A673 (cell line): ENCODE data around the gene RIMKLA. TPM values are rescaled to one million over a fixed set of nuclear protein-coding genes. Genes with fewer than 3 reads are reported as not detected.

ENCODE experiments used
- BruUV-seq: library from RNA; stranded (reverse); fragments of 400-500 nt; replicated peaks from 2 replicates; lab custom pipeline; 2021; lab: Mats Ljungman, UMichigan
- CTCF ChIA-PET: fragments of 300-600 bp; sonication (Branson Sonifier 250); formaldehyde crosslinking; loops from one replicate; lab custom pipeline; 2022; ENCODE audit warnings: antibody characterized with exemption; lab: Charles Lee
- POLR2A ChIA-PET: fragments of 300-600 bp; sonication (Branson Sonifier 250); formaldehyde crosslinking; loops from one replicate; lab custom pipeline; 2022; ENCODE audit warnings: antibody characterized with exemption; ENCODE audit not compliant: low non-redundant PET; lab: Charles Lee
- DNase-seq: peaks from one replicate; pipeline ENCODE4 v3.0.0-alpha.2; 2015; ENCODE audit warnings: low spot score
- H3K27ac ChIP-seq: fragments of 200-600 bp; sonication (generic); 2 replicates; pipeline ENCODE4 v1.5.1; 2016; ENCODE audit warnings: mixed run types, low read depth, mild to moderate bottlenecking, mixed read lengths, antibody characterized with exemption, low read length; ENCODE audit not compliant: poor library complexity, severe bottlenecking
- H3K27me3 ChIP-seq: fragments of 200-600 bp; sonication (generic); replicated peaks from 2 replicates; pipeline ENCODE4 v1.6.1; 2017; ENCODE audit warnings: mixed run types, low read depth, mild to moderate bottlenecking, mixed read lengths, antibody characterized with exemption, low read length; ENCODE audit not compliant: insufficient read depth, poor library complexity
- H3K36me3 ChIP-seq: fragments of 200-600 bp; sonication (generic); 2 replicates; pipeline ENCODE4 v1.6.1; 2016; ENCODE audit warnings: mixed run types, mild to moderate bottlenecking, mixed read lengths, antibody characterized with exemption, low read length; ENCODE audit not compliant: insufficient read depth, poor library complexity, severe bottlenecking
- H3K4me1 ChIP-seq: fragments of 200-600 bp; sonication (generic); 2 replicates; pipeline ENCODE4 v1.6.1; 2017; ENCODE audit warnings: mixed run types, mild to moderate bottlenecking, mixed read lengths, antibody characterized with exemption, low read length; ENCODE audit not compliant: insufficient read depth, poor library complexity, severe bottlenecking
- H3K4me3 ChIP-seq: fragments of 200-600 bp; sonication (generic); 2 replicates; pipeline ENCODE4 v1.5.1; 2016; ENCODE audit warnings: low read depth, mixed run types, mild to moderate bottlenecking, mixed read lengths, low read length; ENCODE audit not compliant: poor library complexity, severe bottlenecking
- H3K9me3 ChIP-seq: fragments of 200-600 bp; sonication (generic); 2 replicates; pipeline ENCODE4 v1.6.1; 2016; ENCODE audit warnings: mixed run types, low read depth, mild to moderate bottlenecking, mixed read lengths, antibody characterized with exemption, low read length; ENCODE audit not compliant: poor library complexity, severe bottlenecking
- EZH2 ChIP-seq: fragments of 200-600 bp; sonication (generic); IDR thresholded peaks from 2 replicates; pipeline ENCODE4 v1.6.1; 2017; ENCODE audit warnings: borderline replicate concordance, low read depth, mild to moderate bottlenecking, mixed read lengths, antibody characterized with exemption, low read length; ENCODE audit not compliant: poor library complexity, severe bottlenecking
- intact Hi-C: fragments of 100-400 bp; cut with micrococcal nuclease; formaldehyde crosslinking; loops from one replicate; pipeline ENCODE4 v1.10.0; 2022; ENCODE audit not compliant: unreplicated experiment
- total RNA-seq: library from RNA; stranded (reverse); gene quantifications from 2 replicates; pipeline ENCODE4 v1.2.3, GENCODE V29; 2021
- TF ChIP-seq, protein P1 (sequence below): fragments of 300-800, 200-600 bp; sonication (generic); conservative IDR thresholded peaks from 2 replicates; pipeline ENCODE4 v1.5.1; 2017; ENCODE audit warnings: low read depth, mild to moderate bottlenecking, antibody characterized with exemption, low read length, moderate library complexity, mixed read lengths

RIMKLA gene
- total RNA-seq, 1 experiment from 2014 or later = 0.24 TPM

DNA sequence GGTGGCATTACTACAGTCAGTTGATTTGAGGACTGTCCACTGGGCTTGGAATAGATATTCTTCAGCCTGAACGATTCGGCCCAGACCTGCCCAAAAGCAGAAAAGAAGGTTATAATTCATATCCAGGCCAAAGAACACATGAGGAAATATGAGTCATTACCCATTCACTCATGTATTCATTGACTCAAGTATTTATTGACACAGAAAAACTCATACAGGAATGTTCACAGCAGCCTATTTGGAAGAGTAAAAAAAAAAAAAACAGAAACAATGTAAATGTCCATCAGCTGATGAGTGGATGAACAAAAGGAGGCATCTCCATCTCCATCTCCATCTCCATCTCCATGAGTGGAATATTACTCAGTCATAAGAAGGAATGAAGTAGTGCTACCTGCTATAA, 59.3 kb downstream of the RIMKLA start:
- ChIA-PET CTCF (no interaction called here), POLR2A (interaction anchor here (0.6 kb wide), 1 partner anchor 23 kb away, joined by 5 read pairs; the partner anchor contains the start of gene CCDC30)
- H3K4me1 ChIP-seq = no peaks in the 10 kb centered on the region
- no peak overlapping the region for H3K27ac ChIP-seq
- no peak overlapping the region for H3K4me3 ChIP-seq
- no peaks in the 10 kb centered on the region for H3K27me3 ChIP-seq
- no peak for TF ChIP-seq EZH2
- TF ChIP-seq, protein P1, sequence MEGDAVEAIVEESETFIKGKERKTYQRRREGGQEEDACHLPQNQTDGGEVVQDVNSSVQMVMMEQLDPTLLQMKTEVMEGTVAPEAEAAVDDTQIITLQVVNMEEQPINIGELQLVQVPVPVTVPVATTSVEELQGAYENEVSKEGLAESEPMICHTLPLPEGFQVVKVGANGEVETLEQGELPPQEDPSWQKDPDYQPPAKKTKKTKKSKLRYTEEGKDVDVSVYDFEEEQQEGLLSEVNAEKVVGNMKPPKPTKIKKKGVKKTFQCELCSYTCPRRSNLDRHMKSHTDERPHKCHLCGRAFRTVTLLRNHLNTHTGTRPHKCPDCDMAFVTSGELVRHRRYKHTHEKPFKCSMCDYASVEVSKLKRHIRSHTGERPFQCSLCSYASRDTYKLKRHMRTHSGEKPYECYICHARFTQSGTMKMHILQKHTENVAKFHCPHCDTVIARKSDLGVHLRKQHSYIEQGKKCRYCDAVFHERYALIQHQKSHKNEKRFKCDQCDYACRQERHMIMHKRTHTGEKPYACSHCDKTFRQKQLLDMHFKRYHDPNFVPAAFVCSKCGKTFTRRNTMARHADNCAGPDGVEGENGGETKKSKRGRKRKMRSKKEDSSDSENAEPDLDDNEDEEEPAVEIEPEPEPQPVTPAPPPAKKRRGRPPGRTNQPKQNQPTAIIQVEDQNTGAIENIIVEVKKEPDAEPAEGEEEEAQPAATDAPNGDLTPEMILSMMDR = no peak
- intact Hi-C loops = no loop called here
- no peaks in the 10 kb centered on the region for H3K36me3 ChIP-seq
- no peak for DNase-seq
- H3K9me3 ChIP-seq = no peaks in the 10 kb centered on the region
- no TSS peak for BruUV-seq

DNA sequence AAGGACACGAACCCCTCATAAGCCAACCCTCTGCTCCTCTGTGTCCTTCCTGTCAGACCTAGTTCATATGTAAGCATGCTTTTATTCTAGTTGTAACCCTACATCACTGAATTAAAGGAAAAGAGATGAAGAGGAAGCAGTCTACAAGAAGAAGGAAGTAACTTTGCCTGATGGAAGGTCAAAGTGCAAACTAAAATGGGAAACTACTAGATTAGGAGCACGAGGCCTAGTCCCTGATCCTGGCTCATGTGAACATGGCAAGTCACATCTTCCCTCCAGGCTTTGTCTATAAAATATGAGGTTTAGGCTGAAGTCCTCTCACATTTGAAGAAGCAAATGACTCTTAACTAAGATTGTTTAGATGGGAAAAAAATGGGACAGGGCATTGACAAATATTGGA, 62.1 kb downstream of the RIMKLA start:
- H3K27me3 ChIP-seq = no peaks in the 10 kb centered on the region
- intact Hi-C loops = no loop called here
- BruUV-seq = no TSS peak

DNA sequence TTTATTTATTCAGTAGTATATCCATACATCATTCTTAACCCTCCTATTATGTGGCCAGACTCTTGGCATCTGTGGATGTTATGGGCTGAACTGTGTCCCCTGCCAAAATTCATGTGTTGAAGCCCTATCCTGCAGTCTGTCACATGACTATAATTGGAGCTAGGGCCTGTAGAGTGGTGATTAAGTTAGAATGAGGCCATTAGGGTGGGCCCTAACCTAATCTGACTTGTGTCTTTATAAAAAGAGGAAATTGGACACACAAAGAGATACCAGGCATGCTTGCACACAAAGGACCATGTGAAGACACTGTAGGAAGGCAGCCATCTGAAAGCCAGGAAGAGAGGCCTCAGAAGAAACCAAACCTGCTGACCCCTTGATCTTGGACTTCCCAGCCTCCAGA, 68.7 kb downstream of the RIMKLA start:
- ChIA-PET POLR2A (no interaction called here), CTCF (no interaction called here)
- intact Hi-C loops = no loop called here
- Histone ChIP-seq H3K27me3 (peaks cover 6% of the 10 kb centered on the region), H3K4me3 (no peak overlapping the region), H3K4me1 (no peaks in the 10 kb centered on the region), H3K27ac (no peak overlapping the region), H3K9me3 (no peaks in the 10 kb centered on the region), H3K36me3 (no peaks in the 10 kb centered on the region)
- BruUV-seq = no TSS peak
- TF ChIP-seq, protein P1 = no peak
- TF ChIP-seq EZH2 = no peak
- DNase-seq = no peak

More for the DNA sequence above, 62.1 kb downstream of the RIMKLA start:
- POLR2A ChIA-PET = no interaction called here
- H3K36me3 ChIP-seq = no peaks in the 10 kb centered on the region
- no peak for DNase-seq
- TF ChIP-seq, protein P1 = no peak
- TF ChIP-seq EZH2 = no peak
- no peak overlapping the region for H3K27ac ChIP-seq
- CTCF ChIA-PET = no interaction called here
- no peaks in the 10 kb centered on the region for H3K4me1 ChIP-seq
- H3K9me3 ChIP-seq = no peaks in the 10 kb centered on the region
- H3K4me3 ChIP-seq = no peak overlapping the region
